HG03571 (cell line): Measurements from ENCODE around the gene POLD4.

Source experiments
- ATAC-seq: cut with Tn5 transposase; IDR thresholded peaks from one replicate; pipeline ENCODE4 v1.9.1; 2021; ENCODE audit not compliant: unreplicated experiment

Gene POLD4

GRCh38 chr11:67317888-67318555, 35.3 kb downstream of the POLD4 start:
- ATAC-seq = peak; percentile 24

DNA sequence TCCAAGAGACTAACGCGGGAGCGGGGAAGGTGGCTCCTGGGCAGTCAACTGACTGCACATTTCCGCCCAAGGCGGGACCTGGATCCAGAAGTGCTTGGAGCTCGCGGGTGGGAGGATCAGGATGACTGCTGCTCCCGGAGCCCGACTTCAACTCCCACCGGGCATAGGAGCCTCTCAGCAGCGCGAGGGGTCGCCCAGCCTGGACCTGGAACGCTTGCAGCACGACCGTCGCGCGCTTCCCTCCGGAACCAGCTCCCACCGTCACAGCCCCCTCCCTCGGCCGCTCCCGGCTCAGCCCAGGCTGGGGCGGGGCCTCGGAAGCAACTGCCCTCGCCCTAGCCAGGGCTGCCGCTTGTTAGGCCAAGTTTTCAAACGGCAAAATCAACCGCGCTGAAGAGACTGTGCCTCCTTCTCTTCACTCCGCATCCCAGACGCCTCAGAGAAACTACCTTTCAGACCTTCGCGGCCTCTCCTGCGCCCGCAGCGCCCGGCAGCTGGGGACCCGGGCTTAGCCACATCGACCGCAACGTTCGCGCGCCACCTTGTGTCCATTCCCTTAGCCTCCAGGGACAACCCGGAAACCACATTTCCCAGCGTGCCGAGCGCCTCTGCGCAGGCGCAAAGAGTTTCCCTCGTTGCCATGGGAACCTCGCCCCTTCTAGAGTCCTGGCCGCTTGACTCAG, 36.0 kb downstream of the POLD4 start:
- ATAC-seq = peak; percentile 75

- ATAC-seq = no peak
Measured at GRCh38 chr11:67316882-67317204, 36.5 kb downstream of the POLD4 start.

GRCh38 chr11:67315325-67315909, 37.9 kb downstream of the POLD4 start:
- ATAC-seq = no peak

DNA sequence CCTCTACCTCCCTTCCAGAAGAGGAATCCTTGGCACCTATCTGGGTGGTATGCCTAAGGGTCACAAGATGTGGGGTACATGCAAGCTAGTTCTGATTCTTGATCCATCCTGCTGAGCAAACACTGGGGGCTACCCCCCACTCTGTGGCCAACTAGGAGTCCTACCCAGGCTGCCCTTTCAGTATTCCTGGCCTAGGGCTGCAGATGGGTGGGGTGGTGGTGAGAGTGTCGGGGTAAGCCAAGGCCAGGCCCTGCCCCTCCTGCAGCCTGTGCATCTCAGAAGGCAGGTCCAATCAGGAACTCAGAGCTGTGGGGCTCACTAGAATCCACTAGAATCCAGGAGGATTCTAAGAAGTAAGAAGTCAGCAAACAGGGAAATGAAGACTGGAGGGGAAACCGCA, 39.1 kb downstream of the POLD4 start:
- ATAC-seq = no peak

GRCh38 chr11:67313125-67313890, 40.0 kb downstream of the POLD4 start:
- no peak for ATAC-seq

- ATAC-seq = no peak
Measured at GRCh38 chr11:67312187-67313021, 40.9 kb downstream of the POLD4 start.

- no peak for ATAC-seq
Measured at GRCh38 chr11:67311556-67312082, 41.7 kb downstream of the POLD4 start.

DNA sequence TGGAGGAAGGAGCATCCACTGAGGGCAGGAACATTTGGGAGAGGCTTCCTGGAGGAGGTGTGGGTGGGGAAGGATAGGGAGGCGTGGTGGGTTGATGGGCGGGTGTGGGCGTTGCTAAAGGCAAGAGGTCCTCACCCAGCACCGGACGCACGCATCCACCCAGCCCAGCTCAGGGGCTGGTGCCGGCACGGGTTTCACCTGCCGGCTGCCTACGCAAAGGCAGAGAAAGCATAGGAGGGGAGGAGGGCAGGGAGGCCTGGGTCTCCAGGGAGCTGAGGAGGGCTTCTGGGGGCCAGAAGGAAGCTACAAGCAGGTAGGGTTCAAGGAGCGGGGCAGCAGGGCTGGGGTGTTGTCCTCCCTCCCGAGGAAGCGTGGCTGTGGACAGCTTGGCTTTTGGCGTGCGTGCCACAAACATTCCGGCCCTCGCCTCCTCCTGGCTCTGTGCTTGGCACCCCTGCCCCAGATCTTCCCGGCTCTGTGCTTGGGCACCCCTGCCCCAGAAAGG, 42.2 kb downstream of the POLD4 start:
- ATAC-seq = no peak

GRCh38 chr11:67310246-67311050, 42.9 kb downstream of the POLD4 start:
- ATAC-seq = no peak

DNA sequence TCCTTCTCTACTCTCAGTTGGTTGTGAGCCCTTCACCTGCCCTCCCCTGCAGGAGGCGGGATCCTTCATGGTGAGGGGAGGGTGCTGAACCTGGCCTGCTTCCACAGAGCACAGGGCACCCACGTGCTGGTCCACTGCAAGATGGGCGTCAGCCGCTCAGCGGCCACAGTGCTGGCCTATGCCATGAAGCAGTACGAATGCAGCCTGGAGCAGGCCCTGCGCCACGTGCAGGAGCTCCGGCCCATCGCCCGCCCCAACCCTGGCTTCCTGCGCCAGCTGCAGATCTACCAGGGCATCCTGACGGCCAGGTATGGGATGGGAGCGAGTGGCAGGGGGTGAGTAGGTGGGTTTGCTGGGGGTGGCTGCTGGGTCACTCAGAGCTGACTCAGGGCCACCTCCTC, 43.7 kb downstream of the POLD4 start:
- ATAC-seq = no peak

DNA sequence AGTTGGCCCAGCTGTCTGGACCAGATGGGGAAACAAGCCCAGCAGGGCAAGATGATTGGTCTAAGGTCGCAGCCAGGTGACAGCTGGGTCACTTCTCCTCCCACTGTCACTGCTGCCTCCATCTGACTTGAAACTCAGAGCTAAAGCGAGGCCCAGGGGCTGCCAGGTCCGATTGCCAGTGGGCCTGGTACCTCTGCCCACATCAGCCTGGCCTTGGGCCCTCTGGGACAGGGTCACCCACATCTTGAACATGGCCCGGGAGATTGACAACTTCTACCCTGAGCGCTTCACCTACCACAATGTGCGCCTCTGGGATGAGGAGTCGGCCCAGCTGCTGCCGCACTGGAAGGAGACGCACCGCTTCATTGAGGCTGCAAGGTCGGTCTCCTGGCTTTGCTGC, 44.2 kb downstream of the POLD4 start:
- no peak for ATAC-seq

DNA sequence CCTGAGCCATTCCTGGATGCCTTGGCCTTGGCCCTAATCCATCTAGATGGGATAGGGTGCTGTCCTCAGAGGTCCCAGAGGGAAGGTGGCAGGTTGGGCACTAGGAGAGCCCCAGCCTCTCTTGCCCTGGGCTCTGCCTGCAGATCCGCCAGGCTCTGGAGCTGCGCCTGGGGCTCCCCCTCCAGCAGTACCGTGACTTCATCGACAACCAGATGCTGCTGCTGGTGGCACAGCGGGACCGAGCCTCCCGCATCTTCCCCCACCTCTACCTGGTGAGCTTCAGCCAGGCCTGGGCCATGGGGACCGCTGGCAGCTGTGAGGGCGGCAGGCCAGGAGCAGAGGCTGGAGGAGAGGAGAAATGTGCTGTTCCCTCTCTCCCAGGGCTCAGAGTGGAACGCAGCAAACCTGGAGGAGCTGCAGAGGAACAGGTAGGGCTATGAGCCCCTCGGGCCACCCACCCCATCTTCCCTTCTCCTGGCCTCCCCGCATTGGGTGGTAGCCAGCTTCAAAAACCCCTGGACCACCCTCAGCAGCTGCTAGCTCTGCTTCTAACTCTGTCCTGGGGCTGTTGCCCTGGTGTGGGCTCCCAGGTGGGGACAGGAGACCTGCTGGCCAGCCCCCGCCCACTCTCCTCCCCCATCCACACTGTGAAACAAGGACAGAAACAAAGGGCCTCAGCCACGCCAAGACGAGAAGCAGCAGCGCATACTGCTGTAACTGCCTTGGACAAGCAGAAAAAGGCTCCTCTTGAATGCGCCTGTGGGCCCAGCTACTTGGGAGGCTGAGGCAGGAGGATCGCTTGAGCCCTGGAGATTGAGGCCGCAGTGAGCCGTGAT, 45.1 kb downstream of the POLD4 start:
- ATAC-seq = no peak

DNA sequence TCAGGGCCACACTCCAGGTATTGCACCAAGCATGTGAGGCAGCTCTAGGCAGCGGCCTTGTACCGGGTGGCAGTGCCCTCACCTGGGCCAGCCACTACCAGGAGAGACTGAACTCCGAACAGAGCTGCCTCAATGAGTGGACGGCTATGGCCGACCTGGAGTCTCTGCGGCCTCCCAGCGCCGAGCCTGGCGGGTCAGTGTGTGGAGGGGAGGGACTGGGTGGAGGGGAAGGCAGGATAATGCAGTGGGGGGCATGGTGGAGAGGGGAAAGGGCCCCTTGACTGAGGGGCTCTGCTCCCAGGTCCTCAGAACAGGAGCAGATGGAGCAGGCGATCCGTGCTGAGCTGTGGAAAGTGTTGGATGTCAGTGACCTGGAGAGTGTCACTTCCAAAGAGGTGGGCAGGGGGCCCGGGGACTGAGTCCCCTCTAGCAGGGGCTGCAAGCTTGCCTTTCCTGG, 45.8 kb downstream of the POLD4 start:
- ATAC-seq = no peak

GRCh38 chr11:67306769-67307544, 46.4 kb downstream of the POLD4 start:
- no peak for ATAC-seq

DNA sequence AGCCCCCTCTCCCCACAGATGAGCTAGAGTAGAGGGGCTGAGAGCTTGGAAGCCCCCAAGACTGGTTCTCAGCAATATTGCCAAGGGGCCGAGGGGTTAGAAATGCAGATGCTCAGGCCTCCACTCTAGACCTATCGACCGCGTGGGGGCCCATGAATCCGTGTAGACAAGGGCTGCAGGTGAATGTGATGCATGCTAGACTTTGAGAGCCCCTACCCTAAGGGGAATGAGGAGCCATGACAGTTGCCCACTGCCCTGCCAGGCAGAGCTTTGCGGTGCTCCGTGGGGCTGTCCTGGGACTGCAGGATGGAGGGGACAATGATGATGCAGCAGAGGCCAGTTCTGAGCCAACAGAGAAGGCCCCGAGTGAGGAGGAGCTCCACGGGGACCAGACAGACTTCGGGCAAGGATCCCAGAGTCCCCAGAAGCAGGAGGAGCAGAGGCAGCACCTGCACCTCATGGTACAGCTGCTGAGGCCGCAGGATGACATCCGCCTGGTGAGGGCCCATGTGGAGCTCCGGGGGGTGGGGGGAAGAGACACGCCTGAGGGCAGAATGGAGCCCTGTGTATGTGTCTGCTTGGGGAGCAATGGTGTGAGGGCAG, 48.7 kb downstream of the POLD4 start:
- no peak for ATAC-seq

GRCh38 chr11:67303835-67304411, 49.4 kb downstream of the POLD4 start:
- ATAC-seq = no peak
